Activated CD4-positive, alpha-beta T cell treated with anti-CD3 and anti-CD28 coated beads, Interleukin-2, amount 50 U/mL, for 48 hours (primary cell): ENCODE data around the gene VPS37D.
"Not testable (repeated sequence)": the region's sequence is repeated elsewhere in the genome, so short reads cannot be mapped to it uniquely, and the experiment has no call there.

Experiments
- DNase-seq, 2 experiments: peaks; one replicate each; pipeline ENCODE4 v3.0.0-alpha.2; 2020

VPS37D gene

GRCh38 chr7:73706126-73707044, 38.8 kb downstream of the VPS37D start:
- DNase-seq = peak; percentile 46 to 56

DNA sequence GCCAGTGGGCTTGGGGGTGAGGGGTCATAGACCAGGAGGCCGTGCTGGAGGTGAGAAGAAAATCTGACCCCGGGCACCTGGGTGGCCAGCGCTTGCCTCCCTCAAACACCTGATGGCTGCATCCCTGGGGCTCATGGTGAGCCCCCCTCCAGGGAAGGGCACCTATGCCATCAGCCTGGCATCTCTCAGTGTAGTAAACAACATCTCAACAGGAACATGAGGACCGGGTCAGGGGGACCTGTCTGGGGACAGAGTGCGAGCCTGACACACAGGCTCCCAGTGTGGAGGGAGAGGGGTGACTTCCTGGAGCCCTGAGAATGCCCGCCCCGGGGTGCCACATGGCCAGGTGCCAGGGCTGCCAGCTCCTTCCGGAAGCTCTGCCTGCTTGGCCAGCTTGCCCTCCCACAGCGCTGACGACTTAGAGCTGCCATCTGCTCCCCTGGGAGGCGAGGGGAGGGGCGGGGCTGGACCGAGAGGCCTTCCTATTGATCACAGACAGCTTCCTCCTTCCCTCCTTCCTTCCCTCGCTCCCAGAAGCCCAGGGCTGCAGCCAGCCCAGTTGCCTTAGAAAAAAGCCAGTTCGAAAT, 39.5 kb downstream of the VPS37D start:
- no peak for DNase-seq

GRCh38 chr7:73708961-73709549, 41.4 kb downstream of the VPS37D start:
- no peak for DNase-seq

GRCh38 chr7:73712773-73713172, 45.1 kb downstream of the VPS37D start:
- DNase-seq = no peak

DNA sequence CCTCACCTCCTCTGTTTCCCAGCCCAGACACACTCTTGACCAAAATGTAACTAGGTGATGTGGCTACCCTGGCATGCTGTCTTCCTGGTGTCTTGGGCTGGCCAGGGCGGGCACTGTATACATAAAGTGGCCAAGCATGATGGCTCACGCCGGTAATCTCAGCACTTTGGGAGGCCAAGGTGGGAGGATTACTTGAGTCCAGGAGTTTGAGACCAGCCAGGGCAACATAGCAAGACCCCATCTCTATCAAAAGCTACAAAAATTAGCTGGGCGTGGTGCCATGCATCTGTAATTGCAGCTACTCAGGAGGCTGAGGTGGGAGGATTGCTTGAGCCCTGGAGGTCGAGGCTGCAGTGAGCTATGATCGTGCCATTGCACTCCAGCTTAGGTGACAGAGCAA, 45.7 kb downstream of the VPS37D start:
- not testable (repeated sequence) for DNase-seq

DNA sequence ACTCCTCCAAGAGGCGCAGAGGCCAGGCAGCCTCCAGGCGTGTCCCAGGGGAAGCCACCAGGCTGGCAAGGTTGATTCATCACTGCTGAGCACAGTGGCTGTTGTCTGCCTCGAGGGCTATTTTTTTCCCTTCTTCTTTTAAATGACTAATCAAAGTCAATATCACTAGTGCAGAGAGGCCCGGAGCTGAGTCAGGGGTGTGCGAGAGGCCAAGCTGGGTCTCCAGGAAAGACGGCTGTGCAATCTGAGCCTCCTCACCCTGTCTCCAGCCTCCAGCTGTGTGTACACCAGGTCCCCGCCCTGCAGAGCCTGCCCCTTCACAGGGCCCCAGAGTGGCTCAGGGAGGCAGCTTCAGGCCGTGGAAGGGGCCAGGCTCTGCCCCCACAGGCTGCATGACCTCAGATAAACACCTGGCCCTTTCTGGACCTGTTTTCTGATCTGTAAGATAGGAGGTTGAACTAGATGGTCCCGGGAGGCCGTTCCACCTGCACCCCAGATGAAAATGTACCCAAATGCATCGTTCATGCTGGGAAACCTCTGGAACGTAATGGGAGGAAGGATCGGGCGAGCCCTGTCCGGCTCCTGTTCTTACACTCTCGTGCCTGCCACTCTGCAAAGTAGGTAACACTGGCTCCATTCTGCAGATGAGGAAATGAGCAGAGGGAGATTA, 48.2 kb downstream of the VPS37D start:
- DNase-seq = peak; percentile 75 to 82

GRCh38 chr7:73716318-73716890, 48.8 kb downstream of the VPS37D start:
- DNase-seq = no peak

GRCh38 chr7:73717025-73717807, 49.6 kb downstream of the VPS37D start:
- DNase-seq = no peak

- DNase-seq = peak; percentile 82 to 87
Observed at GRCh38 chr7:73717991-73718405, 50.4 kb downstream of the VPS37D start.

GRCh38 chr7:73718438-73718881, 50.8 kb downstream of the VPS37D start:
- peak; percentile 28 to 51 for DNase-seq

DNA sequence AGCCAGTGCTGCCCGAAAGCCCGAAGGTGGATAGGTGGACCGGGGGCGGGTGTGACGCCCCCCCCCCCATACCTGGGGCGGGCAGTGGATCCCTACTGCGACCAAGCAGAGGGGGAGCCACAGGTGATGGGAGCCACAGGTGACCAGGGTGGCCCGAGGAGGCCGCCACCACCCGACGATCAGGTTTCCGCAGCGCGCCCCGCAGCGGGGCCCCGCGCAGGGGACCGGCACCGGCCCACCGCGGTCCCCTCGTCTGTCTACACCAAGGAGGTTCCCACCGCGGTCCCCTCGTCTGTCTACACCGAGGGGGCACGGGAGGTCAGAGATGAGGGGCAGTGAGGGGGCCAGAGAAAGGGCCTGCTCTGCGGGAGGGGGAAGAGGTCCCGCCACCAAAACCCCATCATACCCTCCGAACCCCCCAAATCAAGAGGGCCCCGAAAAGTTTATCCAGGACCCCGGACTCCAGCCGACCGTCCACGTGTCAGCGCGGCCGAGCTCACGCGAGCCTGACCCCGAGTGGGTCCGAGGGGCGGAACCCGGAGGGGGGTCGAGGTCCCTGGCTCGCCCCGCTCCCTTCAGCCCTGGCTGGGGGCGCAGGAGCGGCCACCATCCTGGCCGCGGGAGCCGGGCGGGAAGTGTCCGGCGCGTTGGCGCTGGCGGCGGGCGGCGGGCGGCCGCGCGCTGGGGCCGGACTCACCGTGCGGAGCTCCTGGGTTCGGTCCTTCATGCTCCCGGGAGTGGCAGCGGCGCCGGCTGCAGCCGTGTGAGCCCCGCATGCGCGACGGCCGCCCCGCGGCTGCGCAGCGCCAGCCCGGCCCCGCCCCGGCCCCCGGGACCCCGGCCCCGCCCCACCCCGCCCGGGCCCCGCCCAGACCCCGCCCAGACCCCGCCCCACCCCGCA, 51.5 kb downstream of the VPS37D start, which contains the start of gene STX1A:
Gene STX1A, minus strand, starts transcription at position 765 of the 901 bp plus-strand sequence. Its CDS starts 38 bp downstream, at position 727.
- peak; percentile 69 to 73 for DNase-seq

DNA sequence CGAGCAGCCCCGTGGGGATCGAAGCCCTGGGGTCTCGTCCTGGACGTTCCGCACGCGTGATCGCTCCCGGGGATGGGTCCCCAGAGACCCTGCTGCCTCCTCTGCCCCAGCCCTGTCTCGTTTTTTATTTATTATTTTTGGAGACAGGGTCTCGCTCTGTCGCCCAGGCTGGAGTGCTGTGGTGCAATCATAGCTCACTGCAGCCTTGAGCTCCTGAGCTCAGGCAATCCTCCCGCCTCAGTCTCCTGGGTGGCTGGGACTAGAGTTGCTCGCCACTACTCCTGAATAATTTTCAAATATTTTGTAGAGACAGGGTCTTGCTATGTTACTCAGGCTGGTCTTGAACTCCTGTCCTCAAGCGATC, 52.2 kb downstream of the VPS37D start:
- DNase-seq = no peak

- not testable (repeated sequence) for DNase-seq
Observed at GRCh38 chr7:73720443-73720842, 52.8 kb downstream of the VPS37D start.

GRCh38 chr7:73721377-73721817, 53.8 kb downstream of the VPS37D start:
- no peak for DNase-seq
